Liver (tissue), 9 donors: ENCODE measurements around the gene IQSEC3. TPM values are rescaled to one million over a fixed set of nuclear protein-coding genes. Genes with fewer than 3 reads are reported as not detected.
A peak's percentile ranks its signal among the peaks of the same experiment; 100 is the strongest.

ENCODE experiments used
- DNase-seq: peaks from one replicate; pipeline ENCODE4 v3.0.0-alpha.2; 2017; ENCODE audit warnings: low spot score
- H3K27ac ChIP-seq, 2 donors: one replicate each; pipeline ENCODE4 v1.7.0; 2013; ENCODE audit warnings: inconsistent platforms in 2 of 2, low read length in 2 of 2, control low read depth in 1 of 2, low read depth in 1 of 2, mild to moderate bottlenecking in 1 of 2
- H3K27me3 ChIP-seq, 4 donors: one replicate each; pipeline versions ENCODE4 v1.6.1 to v1.7.0; 2013; ENCODE audit warnings: low read length in 3 of 4, inconsistent platforms in 1 of 4, mild to moderate bottlenecking in 1 of 4, moderate library complexity in 1 of 4; ENCODE audit not compliant: control insufficient read depth in 4 of 4, insufficient read depth in 4 of 4
- H3K36me3 ChIP-seq, 4 donors: one replicate each; pipeline versions ENCODE4 v1.6.1 to v1.7.0; 2013; ENCODE audit warnings: low read length in 3 of 4, mild to moderate bottlenecking in 3 of 4, low read depth in 1 of 4, moderate library complexity in 1 of 4; ENCODE audit not compliant: control insufficient read depth in 4 of 4, insufficient read depth in 3 of 4
- H3K4me1 ChIP-seq, 4 donors: one replicate each; pipeline versions ENCODE4 v1.6.1 to v1.7.0; 2013; ENCODE audit warnings: low read length in 3 of 4, mild to moderate bottlenecking in 3 of 4, moderate library complexity in 1 of 4; ENCODE audit not compliant: control insufficient read depth in 4 of 4, insufficient read depth in 4 of 4
- H3K4me3 ChIP-seq, 3 donors: one replicate each; pipeline versions ENCODE4 v1.6.1 to v1.7.0; 2013; ENCODE audit warnings: low read length in 3 of 3, control low read depth in 1 of 3, low read depth in 1 of 3, mild to moderate bottlenecking in 1 of 3
- H3K9ac ChIP-seq, 2 donors: one replicate each; pipeline ENCODE4 v1.7.0; 2013; ENCODE audit warnings: low read length in 2 of 2, mild to moderate bottlenecking in 2 of 2, moderate library complexity in 2 of 2, control low read depth in 1 of 2, low read depth in 1 of 2
- H3K9me3 ChIP-seq, 4 donors: one replicate each; pipeline versions ENCODE4 v1.6.1 to v1.7.0; 2013; ENCODE audit warnings: low read length in 3 of 4; ENCODE audit not compliant: control insufficient read depth in 4 of 4
- ATF3 ChIP-seq: IDR thresholded peaks from 2 replicates; pipeline ENCODE4 v1.6.1; 2016; ENCODE audit warnings: antibody characterized with exemption
- CTCF ChIP-seq: fragments of 150-350 bp; IDR thresholded peaks from 2 replicates; pipeline ENCODE4 v1.5.1; 2017; ENCODE audit warnings: improper control_type of control experiment, low read depth, low read length; ENCODE audit not compliant: missing input control
- FOXA1 ChIP-seq: IDR thresholded peaks from 2 replicates; pipeline ENCODE4 v1.6.1; 2016; ENCODE audit warnings: antibody characterized with exemption
- FOXA2 ChIP-seq: IDR thresholded peaks from 2 replicates; pipeline ENCODE4 v1.6.1; 2016; ENCODE audit warnings: antibody characterized with exemption
- GABPA ChIP-seq, 2 donors: IDR thresholded peaks in 1 of 2; conservative IDR thresholded peaks in 1 of 2; 2 replicates each; pipeline ENCODE4 v1.6.1; 2016; ENCODE audit warnings: antibody characterized with exemption in 2 of 2, mild to moderate bottlenecking in 1 of 2, moderate library complexity in 1 of 2
- JUND ChIP-seq, 2 donors: IDR thresholded peaks; 2 replicates each; pipeline ENCODE4 v1.6.1; 2016; ENCODE audit warnings: antibody characterized with exemption in 2 of 2
- NR2F2 ChIP-seq: IDR thresholded peaks from 2 replicates; pipeline ENCODE4 v1.6.1; 2016; ENCODE audit warnings: antibody characterized with exemption
- REST ChIP-seq: IDR thresholded peaks from 2 replicates; pipeline ENCODE4 v1.6.1; 2016; ENCODE audit warnings: antibody characterized with exemption, mild to moderate bottlenecking
- RXRA ChIP-seq, 2 donors: IDR thresholded peaks; 2 replicates each; pipeline ENCODE4 v1.6.1; 2017 to 2018; ENCODE audit warnings: antibody characterized with exemption in 2 of 2, mild to moderate bottlenecking in 1 of 2
- SP1 ChIP-seq: IDR thresholded peaks from 2 replicates; pipeline ENCODE4 v1.6.1; 2018; ENCODE audit warnings: antibody characterized with exemption, mild to moderate bottlenecking
- TAF1 ChIP-seq: conservative IDR thresholded peaks from 2 replicates; pipeline ENCODE4 v1.6.1; 2016; ENCODE audit warnings: antibody characterized with exemption, mild to moderate bottlenecking
- YY1 ChIP-seq: IDR thresholded peaks from 2 replicates; pipeline ENCODE4 v1.6.1; 2016; ENCODE audit warnings: antibody characterized with exemption, mild to moderate bottlenecking
- ZBTB33 ChIP-seq: IDR thresholded peaks from 2 replicates; pipeline ENCODE4 v1.6.1; 2016; ENCODE audit warnings: antibody characterized with exemption
- WGBS: extraction: QIAGEN DNeasy Blood & Tissue Kit; methylation state at CpG from one replicate; pipeline ENCODE4 v1.1.7; 2013; 5-methylcytosine and 5-hydroxymethylcytosine counted together
- polyA plus RNA-seq, 2 donors: library from polyadenylated mRNA; stranded (reverse) in 1 of 2; unstranded in 1 of 2; fragments of 200-250 nt in 1 of 2; fragments of >200 nt in 1 of 2; fragmentation: Nextera tagmentation in 1 of 2; extraction: Ambion mirVana in 1 of 2; gene quantifications; one replicate each; pipeline versions ENCODE4 v1.2.1 to v1.2.3, GENCODE V29; 2013 to 2015
- total RNA-seq, 2 donors: library from RNA; depleted of rRNA; stranded (reverse); fragments of >200 nt; gene quantifications; one replicate each; pipeline ENCODE4 v1.2.3, GENCODE V29; 2014
- donor health status: healthy.
- donor health status: healthy.
- donor health status: healthy.
- donor health status: healthy.
- donor health status: healthy.

Gene IQSEC3
- total and polyA plus RNA-seq, 4 donors: under 0.01 to 0.79 (median 0.48) TPM

- Histone ChIP-seq H3K9ac (no peak overlapping the region), H3K4me1 (peaks cover 0 to 7% (median 1%) of the 10 kb centered on the region in 4 donors), H3K4me3 (no peak overlapping the region), H3K9me3 (no peaks in the 10 kb centered on the region), H3K27me3 (no peaks in the 10 kb centered on the region), H3K27ac (no peak overlapping the region), H3K36me3 (no peaks in the 10 kb centered on the region)
- WGBS: 82% methylated on average over 17 of the region's 17 CpGs
- TF ChIP-seq SP1 (no peak), ZBTB33 (no peak), GABPA (IDR thresholded peaks at IDR 0.05 in 1 of 2, conservative IDR thresholded peaks at IDR 0.05 in 1 of 2) (no peak), CTCF (no peak), TAF1 (no peak)
- DNase-seq: no peak
Measured at GRCh38 chr12:181921-182320, 115.4 kb downstream of the IQSEC3 start.

- Histone ChIP-seq H3K9me3 (no peaks in the 10 kb centered on the region), H3K27ac (no peak overlapping the region), H3K36me3 (no peaks in the 10 kb centered on the region), H3K4me1 (peaks cover 0 to 11% (median under 1%) of the 10 kb centered on the region in 4 donors), H3K9ac (no peak overlapping the region), H3K27me3 (no peaks in the 10 kb centered on the region), H3K4me3 (no peak overlapping the region)
- no peak for TF ChIP-seq FOXA1
- TF ChIP-seq REST: peak; percentile 18
- TF ChIP-seq NR2F2: peak; percentile 90
- DNase-seq: no peak
- 76% methylated on average over 10 of the region's 10 CpGs for WGBS
Measured at GRCh38 chr12:182381-182892, 115.9 kb downstream of the IQSEC3 start.

- no peak overlapping the region for H3K9ac ChIP-seq
- H3K4me3 ChIP-seq: no peak overlapping the region
- DNase-seq: no peak
- 79% methylated on average over 13 of the region's 13 CpGs for WGBS
- no peaks in the 10 kb centered on the region for H3K36me3 ChIP-seq
- peaks cover 3 to 23% (median 14%) of the 10 kb centered on the region in 4 donors for H3K4me1 ChIP-seq
- H3K9me3 ChIP-seq: no peaks in the 10 kb centered on the region
- no peak overlapping the region for H3K27ac ChIP-seq
- no peaks in the 10 kb centered on the region for H3K27me3 ChIP-seq
- TF ChIP-seq CTCF (no peak), RXRA (IDR thresholded peaks at IDR 0.05) (no peak), NR2F2 (no peak), SP1 (no peak), TAF1 (no peak), FOXA2 (no peak), GABPA (IDR thresholded peaks at IDR 0.05 in 1 of 2, conservative IDR thresholded peaks at IDR 0.05 in 1 of 2) (no peak), YY1 (no peak), ATF3 (no peak), JUND (IDR thresholded peaks at IDR 0.05) (no peak), ZBTB33 (no peak)
Measured at GRCh38 chr12:184811-185575, 118.4 kb downstream of the IQSEC3 start.
